HepG2 (cell line): Measurements from ENCODE around the gene NAP1L1. TPM values are rescaled to one million over a fixed set of nuclear protein-coding genes. Genes with fewer than 3 reads are reported as not detected.

Source experiments
- ATAC-seq: fragments of 200-7000 bp; cut with Tn5 transposase; 3 replicates; pipeline ENCODE4 v1.9.1; 2020; ENCODE audit warnings: mild to moderate bottlenecking, moderate library complexity
- BruUV-seq: library from RNA; stranded (reverse); fragments of 400-500 nt; replicated peaks from 2 replicates; lab custom pipeline; 2021; lab: Mats Ljungman, UMichigan
- CTCF ChIA-PET: fragments of 300-600 bp; formaldehyde crosslinking; extraction: SDS; loops from one replicate; lab custom pipeline; 2021; ENCODE audit warnings: low total read pairs, inconsistent platforms, low intra/inter-chr PET ratio; lab: Yijun Ruan, JAX
- POLR2A ChIA-PET: fragments of 350-600 bp; sonication (Branson Sonifier 250); formaldehyde crosslinking; loops from one replicate; lab custom pipeline; 2020; ENCODE audit warnings: antibody characterized with exemption, inconsistent platforms; lab: Yijun Ruan, JAX
- DNase-seq: peaks from one replicate; pipeline ENCODE4 v3.0.0-alpha.2; 2015; ENCODE audit warnings: low spot score
- FAIRE-seq: peaks from 3 replicates; lab custom pipeline; 2011; peaks lifted over from hg19 to GRCh38; lab: Jason Lieb, UNC
- H2AFZ ChIP-seq: one replicate; pipeline ENCODE4 v1.6.1; 2011; ENCODE audit warnings: low read length, inconsistent platforms
- H3K27ac ChIP-seq: fragments of 300-600 bp; 3 replicates; pipeline ENCODE4 v1.8.0; 2011; ENCODE audit warnings: mixed run types, mild to moderate bottlenecking, mixed read lengths, low read length, inconsistent platforms; ENCODE audit not compliant: insufficient read depth; ENCODE audit errors: extremely low read length
- H3K27me3 ChIP-seq, 2 experiments: fragments of 200-600 bp in 1 of 2; 2 replicates in 1 of 2; 3 replicates in 1 of 2; pipeline versions ENCODE4 v1.6.0 to v1.8.0; 2011; ENCODE audit warnings: low read length in 2 of 2, mild to moderate bottlenecking in 2 of 2, moderate library complexity in 2 of 2, inconsistent platforms in 1 of 2; ENCODE audit not compliant: insufficient read depth in 2 of 2, control insufficient read depth in 1 of 2
- H3K36me3 ChIP-seq, 2 experiments: fragments of 200-600 bp in 1 of 2; replicated peaks in 1 of 2; 2 replicates in 1 of 2; 3 replicates in 1 of 2; pipeline versions ENCODE4 v1.5.1 to v1.8.0; 2011; ENCODE audit warnings: low read length in 2 of 2, inconsistent platforms in 1 of 2; ENCODE audit not compliant: insufficient read depth in 2 of 2, control insufficient read depth in 1 of 2
- H3K4me1 ChIP-seq: 2 replicates; pipeline ENCODE4 v1.5.1; 2012; ENCODE audit warnings: low read length, inconsistent platforms; ENCODE audit not compliant: insufficient read depth
- H3K4me2 ChIP-seq: 2 replicates; pipeline ENCODE4 v1.6.0; 2011; ENCODE audit warnings: low read depth, low read length, inconsistent platforms
- H3K4me3 ChIP-seq, 3 experiments: fragments of 200-600 bp in 1 of 3; sonication (generic), shearing (Covaris generic) in 1 of 3; replicated peaks in 1 of 3; 2 replicates each; pipeline ENCODE4 v1.5.1; 2011 to 2016; ENCODE audit warnings: low read length in 3 of 3, inconsistent platforms in 2 of 3, low read depth in 2 of 3, mild to moderate bottlenecking in 2 of 3, control low read depth in 1 of 3, mixed read lengths in 1 of 3; ENCODE audit not compliant: insufficient read depth in 1 of 3
- H3K79me2 ChIP-seq: one replicate; pipeline ENCODE4 v1.6.1; 2011; ENCODE audit warnings: low read length, inconsistent platforms; ENCODE audit not compliant: insufficient read depth
- H3K9ac ChIP-seq: 2 replicates; pipeline ENCODE4 v1.6.0; 2011; ENCODE audit warnings: mild to moderate bottlenecking, low read depth, low read length, inconsistent platforms; ENCODE audit not compliant: insufficient read depth
- H3K9me3 ChIP-seq: 2 replicates; pipeline ENCODE4 v1.5.1; 2012; ENCODE audit warnings: mild to moderate bottlenecking, low read length
- H4K20me1 ChIP-seq: 2 replicates; pipeline ENCODE4 v1.6.0; 2011; ENCODE audit warnings: inconsistent platforms, mild to moderate bottlenecking, low read length, moderate library complexity; ENCODE audit not compliant: insufficient read depth
- ATF5 ChIP-seq: sonication (generic); formaldehyde crosslinking; IDR thresholded peaks from 2 replicates; pipeline ENCODE4 v1.4.0; 2020; ENCODE audit warnings: mild to moderate bottlenecking, low read depth, missing genetic modification reagents
- ISL2 ChIP-seq: sonication (generic); formaldehyde crosslinking; IDR thresholded peaks from 2 replicates; pipeline ENCODE4 v1.5.0; 2020; ENCODE audit warnings: missing genetic modification reagents
- RNF2 ChIP-seq: fragments of 450-650 bp; conservative IDR thresholded peaks from 2 replicates; pipeline ENCODE4 v1.6.1; 2016; ENCODE audit warnings: low read depth
- RXRB ChIP-seq: IDR thresholded peaks from 2 replicates; pipeline ENCODE4 v1.6.1; 2016; ENCODE audit warnings: borderline replicate concordance, missing genetic modification reagents, missing compliant biosample characterization
- SOX13 ChIP-seq, 3 experiments: fragments of 450-650 bp in 1 of 3; sonication (generic) in 1 of 3; formaldehyde crosslinking in 1 of 3; IDR thresholded peaks in 2 of 3; conservative IDR thresholded peaks in 1 of 3; 2 replicates each; pipeline versions ENCODE4 v1.5.0 to v1.6.1; 2016 to 2020; ENCODE audit warnings: antibody characterized with exemption in 1 of 3, mild to moderate bottlenecking in 1 of 3, missing compliant biosample characterization in 1 of 3, missing genetic modification reagents in 1 of 3, moderate library complexity in 1 of 3
- TMF1 ChIP-seq: sonication (generic); formaldehyde crosslinking; IDR thresholded peaks from 2 replicates; pipeline ENCODE4 v1.8.1; 2022; ENCODE audit warnings: low read depth, missing genetic modification reagents
- ZNF142 ChIP-seq: sonication (generic); formaldehyde crosslinking; IDR thresholded peaks from 2 replicates; pipeline ENCODE4 v1.4.0; 2020; ENCODE audit warnings: missing genetic modification reagents
- ZNF605 ChIP-seq: sonication (generic); formaldehyde crosslinking; IDR thresholded peaks from 2 replicates; pipeline ENCODE4 v1.8.0; 2022; ENCODE audit warnings: mild to moderate bottlenecking, missing genetic modification reagents
- ZNF761 ChIP-seq: sonication (generic); formaldehyde crosslinking; conservative IDR thresholded peaks from 2 replicates; pipeline ENCODE4 v1.4.0; 2020; ENCODE audit warnings: mild to moderate bottlenecking, missing genetic modification reagents
- WGBS: methylation state at CpG from one replicate; pipeline ENCODE4 v1.1.6; 2017; ENCODE audit warnings: low lambda C conversion rate; 5-methylcytosine and 5-hydroxymethylcytosine counted together
- in situ Hi-C: cut with HindIII; loops from 2 replicates; pipeline ENCODE4 v1.10.0; 2017; ENCODE audit warnings: low pct_unique_long_range_greater_than_20kb; ENCODE audit not compliant: extremely low pct_ligation_motif_present
- intact Hi-C: fragments of 100-400 bp; cut with micrococcal nuclease; formaldehyde crosslinking; loops from one replicate; pipeline ENCODE4 v1.10.0; 2022; ENCODE audit not compliant: unreplicated experiment
- polyA plus RNA-seq, 8 experiments: library from polyadenylated mRNA; depleted of rRNA in 3 of 8; stranded (reverse) in 7 of 8; unstranded in 1 of 8; fragments of >200 nt; fragmentation: Illumina TruSeq in 4 of 8; extraction: Trizol in 4 of 8; gene quantifications; 2 replicates each; pipeline versions ENCODE4 v1.2.1 to v1.2.3, GENCODE V29; 2011 to 2016; ENCODE audit warnings: low read depth in 4 of 8, missing spikeins in 1 of 8, mixed read lengths in 1 of 8; ENCODE audit not compliant: insufficient read depth in 1 of 8
- total RNA-seq, 5 experiments: library from RNA; depleted of rRNA; stranded (reverse); fragments of >200 nt; fragmentation: Illumina TruSeq; extraction: Trizol; gene quantifications; 2 replicates each; pipeline ENCODE4 v1.2.3, GENCODE V29; 2016; ENCODE audit warnings: low read depth in 1 of 5
- TF ChIP-seq, protein P1 (sequence below): sonication (generic); formaldehyde crosslinking; conservative IDR thresholded peaks from 2 replicates; pipeline ENCODE4 v1.4.0; 2020; ENCODE audit warnings: missing genetic modification reagents
- TF ChIP-seq, protein P2 (sequence below): sonication (generic); formaldehyde crosslinking; IDR thresholded peaks from 2 replicates; pipeline ENCODE4 v1.9.0; 2021; ENCODE audit warnings: missing genetic modification reagents, mild to moderate bottlenecking, borderline replicate concordance

Gene NAP1L1
- total and polyA plus RNA-seq, 2 of the 13 experiments (the other 11 are each of a cell fraction or from before 2014, with no cell fraction given) = 207 to 309 TPM

DNA sequence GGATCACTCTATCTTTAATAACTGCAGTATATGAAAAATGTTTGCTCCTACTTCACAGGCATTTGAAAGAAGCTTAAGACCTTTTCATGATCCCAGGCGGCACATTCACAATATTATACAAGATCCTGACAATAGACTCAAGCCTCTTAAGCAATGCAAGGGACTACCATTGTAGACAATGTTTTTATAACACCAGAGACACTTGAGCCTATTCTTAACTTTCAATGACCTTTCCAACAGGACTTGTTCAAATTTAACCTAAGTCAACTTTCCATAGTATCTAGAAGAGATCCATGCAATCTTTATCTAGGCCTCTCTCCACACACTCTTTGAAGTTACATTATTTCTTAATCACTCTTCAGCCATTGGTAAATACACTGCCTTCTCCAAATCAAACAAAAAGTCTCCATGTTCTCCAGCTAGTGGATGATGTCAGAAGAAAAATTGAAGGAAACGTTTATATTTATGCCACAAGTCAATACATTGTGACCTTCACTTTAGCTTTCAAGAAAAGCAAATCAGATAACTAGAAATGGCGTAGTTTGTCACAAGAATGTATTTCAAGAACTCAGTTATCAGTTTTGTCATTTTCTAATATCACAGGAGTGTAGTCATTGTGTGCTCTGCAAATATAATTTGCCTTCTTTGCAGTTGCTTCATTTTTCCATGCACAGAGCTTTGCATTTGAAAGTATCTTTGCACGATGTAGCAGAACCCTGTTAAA, 94.1 kb downstream of the NAP1L1 start:
- no TSS peak for BruUV-seq
- intact Hi-C loops (loop anchor here (1.0 to 5.0 kb wide), 6 partner anchors 35 to 463 kb away; partner anchors contain the start of gene PHLDA1), in situ Hi-C loops (no loop called here)
- POLR2A ChIA-PET = interaction anchor here (0.7 to 3.7 kb wide), 24 partner anchors 9 to 367 kb away, joined by 3 to 88 read pairs (median 4); partner anchors contain the start of gene PHLDA1
- Histone ChIP-seq H3K79me2 (no peaks in the 10 kb centered on the region), H3K9ac (peak overlapping the region; percentile 16; the same call in 1 of the 2 replicates), H4K20me1 (no peaks in the 10 kb centered on the region), H3K4me1 (peaks cover 69% of the 10 kb centered on the region), H3K9me3 (no peaks in the 10 kb centered on the region), H3K27ac (peak overlapping the region; percentile 62), H3K4me2 (peak overlapping the region; percentile 32), H2AFZ (no peak overlapping the region), H3K27me3 (no peaks in the 10 kb centered on the region), H3K36me3 (no peaks in the 10 kb centered on the region), H3K4me3 (no peak overlapping the region; a peak in 1 of 6 replicates)
- CTCF ChIA-PET = no interaction called here
- peak; percentile 91 for FAIRE-seq
- peak; percentile 93 for ATAC-seq
- WGBS = 1% methylated on average over 4 of the region's 4 CpGs
- peak; percentile 99 for DNase-seq
- TF ChIP-seq ATF5 (CRISPR knock-in tag) (no peak), ZNF761 (CRISPR knock-in tag) (0 out of 2 replicates have a peak, but pooled peaks have one; percentile 47), ZNF142 (no peak), ZNF605 (CRISPR knock-in tag) (no peak), RXRB (peak; percentile 97), TMF1 (CRISPR knock-in tag) (no peak), ISL2 (CRISPR knock-in tag) (peak; percentile 100), SOX13 (IDR thresholded peaks at IDR 0.05) (peak; percentile 88), SOX13 (CRISPR knock-in tag; conservative IDR thresholded peaks at IDR 0.05 in 1 of 2, IDR thresholded peaks at IDR 0.05 in 1 of 2) (peak in 1 of 2 experiments; percentile 97; a peak in 2 of 4 replicates), RNF2 (no peak)
- TF ChIP-seq, protein P1, sequence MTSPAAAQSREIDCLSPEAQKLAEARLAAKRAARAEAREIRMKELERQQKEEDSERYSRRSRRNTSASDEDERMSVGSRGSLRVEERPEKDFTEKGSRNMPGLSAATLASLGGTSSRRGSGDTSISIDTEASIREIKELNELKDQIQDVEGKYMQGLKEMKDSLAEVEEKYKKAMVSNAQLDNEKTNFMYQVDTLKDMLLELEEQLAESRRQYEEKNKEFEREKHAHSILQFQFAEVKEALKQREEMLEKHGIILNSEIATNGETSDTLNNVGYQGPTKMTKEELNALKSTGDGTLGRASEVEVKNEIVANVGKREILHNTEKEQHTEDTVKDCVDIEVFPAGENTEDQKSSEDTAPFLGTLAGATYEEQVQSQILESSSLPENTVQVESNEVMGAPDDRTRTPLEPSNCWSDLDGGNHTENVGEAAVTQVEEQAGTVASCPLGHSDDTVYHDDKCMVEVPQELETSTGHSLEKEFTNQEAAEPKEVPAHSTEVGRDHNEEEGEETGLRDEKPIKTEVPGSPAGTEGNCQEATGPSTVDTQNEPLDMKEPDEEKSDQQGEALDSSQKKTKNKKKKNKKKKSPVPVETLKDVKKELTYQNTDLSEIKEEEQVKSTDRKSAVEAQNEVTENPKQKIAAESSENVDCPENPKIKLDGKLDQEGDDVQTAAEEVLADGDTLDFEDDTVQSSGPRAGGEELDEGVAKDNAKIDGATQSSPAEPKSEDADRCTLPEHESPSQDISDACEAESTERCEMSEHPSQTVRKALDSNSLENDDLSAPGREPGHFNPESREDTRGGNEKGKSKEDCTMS = no peak
- TF ChIP-seq, protein P2, sequence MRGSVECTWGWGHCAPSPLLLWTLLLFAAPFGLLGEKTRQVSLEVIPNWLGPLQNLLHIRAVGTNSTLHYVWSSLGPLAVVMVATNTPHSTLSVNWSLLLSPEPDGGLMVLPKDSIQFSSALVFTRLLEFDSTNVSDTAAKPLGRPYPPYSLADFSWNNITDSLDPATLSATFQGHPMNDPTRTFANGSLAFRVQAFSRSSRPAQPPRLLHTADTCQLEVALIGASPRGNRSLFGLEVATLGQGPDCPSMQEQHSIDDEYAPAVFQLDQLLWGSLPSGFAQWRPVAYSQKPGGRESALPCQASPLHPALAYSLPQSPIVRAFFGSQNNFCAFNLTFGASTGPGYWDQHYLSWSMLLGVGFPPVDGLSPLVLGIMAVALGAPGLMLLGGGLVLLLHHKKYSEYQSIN (CRISPR knock-in tag) = no peak
